ENCODE data around the gene CDSN. TPM values are rescaled to one million over a fixed set of nuclear protein-coding genes. Genes with fewer than 3 reads are reported as not detected.

CDSN gene
- total and polyA plus RNA-seq, 2 experiments from 2014 or later = 0.07 TPM; not detected in 1

GRCh38 chr6:31130751-31131150 lies 10.5 kb upstream of the CDSN start:
- no peak for ATAC-seq

More at GRCh38 chr6:31130751-31131150, 10.5 kb upstream of the CDSN start:
- Histone ChIP-seq H3K4me2 (no peak overlapping the region), H3F3A (replicated peaks; ENCODE audit: low read depth) (0 out of 2 replicates have a peak, but pooled peaks cover 4% of the 10 kb centered on the region), H3K4me3 (no peak overlapping the region), H3K9me2 (ENCODE audit: insufficient read depth) (no peaks in the 10 kb centered on the region), H2AFZ (no peak overlapping the region), H3K79me2 (replicated peaks; ENCODE audit: insufficient read depth) (no peaks in the 10 kb centered on the region), H4K20me1 (replicated peaks; ENCODE audit: insufficient read depth) (no peaks in the 10 kb centered on the region), H3K36me3 (ENCODE audit: insufficient read depth) (no peaks in the 10 kb centered on the region), H3K4me1 (ENCODE audit: insufficient read depth) (0 out of 2 replicates have a peak, but pooled peaks cover 4% of the 10 kb centered on the region), H3K27ac (ENCODE audit: low read depth) (no peak overlapping the region), H3K27me3 (ENCODE audit: insufficient read depth) (no peaks in the 10 kb centered on the region)
- no peak for DNase-seq (ENCODE audit: low spot score)
- Mint-ChIP-seq H3K27ac (no peak overlapping the region), H3K4me1 (peaks cover 19% of the 10 kb centered on the region), H3K27me3 (ENCODE audit: insufficient read depth, low read depth, poor library complexity) (no peaks in the 10 kb centered on the region), H3K4me3 (no peak overlapping the region; the same call in 2 of the 3 replicates), H3K9me3 (no peaks in the 10 kb centered on the region; the same call in 1 of the 3 replicates), H3K36me3 (ENCODE audit: low read depth) (no peaks in the 10 kb centered on the region)
- TF ChIP-seq CREB1 (CRISPR knock-in tag; IDR thresholded peaks at IDR 0.05; ENCODE audit: low read depth) (no peak), CTCF (conservative IDR thresholded peaks at IDR 0.05; ENCODE audit: low read depth in 2 of 2) (no peak), ZNF462 (CRISPR knock-in tag; IDR thresholded peaks at IDR 0.05) (no peak), ZNF114 (CRISPR knock-in tag; IDR thresholded peaks at IDR 0.05) (no peak), JUNB (IDR thresholded peaks at IDR 0.05; ENCODE audit: unreplicated experiment) (no peak), EZH2 (IDR thresholded peaks at IDR 0.05; ENCODE audit: low read depth, unreplicated experiment) (no peak), EZH2phosphoT487 (IDR thresholded peaks at IDR 0.05; ENCODE audit: unreplicated experiment) (no peak), ETS1 (IDR thresholded peaks at IDR 0.05) (no peak), REST (IDR thresholded peaks at IDR 0.05; ENCODE audit: unreplicated experiment) (no peak), POLR2AphosphoS5 (IDR thresholded peaks at IDR 0.05; ENCODE audit: low read depth) (no peak), NANOG (IDR thresholded peaks at IDR 0.05; ENCODE audit: borderline replicate concordance) (no peak), ZNF331 (CRISPR knock-in tag; IDR thresholded peaks at IDR 0.05; ENCODE audit: low read depth) (no peak), STAT1 (IDR thresholded peaks at IDR 0.05; ENCODE audit: unreplicated experiment) (no peak)
